HepG2 (cell line): ENCODE data around the gene KRTAP5-10. TPM values are rescaled to one million over a fixed set of nuclear protein-coding genes. Genes with fewer than 3 reads are reported as not detected.

Experiments
- HMGA1 ChIP-seq: sonication (generic); formaldehyde crosslinking; conservative IDR thresholded peaks from 2 replicates; pipeline ENCODE4 v1.4.0; 2020; ENCODE audit warnings: missing genetic modification reagents
- HNRNPLL ChIP-seq: fragments of 200-400 bp; formaldehyde crosslinking; IDR thresholded peaks from 2 replicates; pipeline ENCODE4 v1.6.1; 2017; ENCODE audit warnings: mild to moderate bottlenecking, low read depth, low read length; ENCODE audit not compliant: poor library complexity, severe bottlenecking
- KDM2A ChIP-seq: sonication (generic); formaldehyde crosslinking; IDR thresholded peaks from 2 replicates; pipeline ENCODE4 v1.4.0; 2020; ENCODE audit warnings: low read depth, missing genetic modification reagents, borderline replicate concordance
- KLF11 ChIP-seq: IDR thresholded peaks from 2 replicates; pipeline ENCODE4 v1.6.1; 2016; ENCODE audit warnings: missing compliant biosample characterization
- MXD4 ChIP-seq: IDR thresholded peaks from 2 replicates; pipeline ENCODE4 v1.6.1; 2016; ENCODE audit warnings: mild to moderate bottlenecking, missing biosample characterization, missing genetic modification reagents
- MYPOP ChIP-seq: sonication (generic); formaldehyde crosslinking; IDR thresholded peaks from 2 replicates; pipeline ENCODE4 v1.8.1; 2023; ENCODE audit warnings: mild to moderate bottlenecking, moderate library complexity, missing genetic modification reagents
- NFE2 ChIP-seq: sonication (generic); formaldehyde crosslinking; IDR thresholded peaks from 2 replicates; pipeline ENCODE4 v1.4.0; 2020; ENCODE audit warnings: missing genetic modification reagents
- TBX3 ChIP-seq: fragments of 450-650 bp; IDR thresholded peaks from 2 replicates; pipeline ENCODE4 v1.6.1; 2017; ENCODE audit warnings: antibody characterized with exemption, mild to moderate bottlenecking, inconsistent platforms, borderline replicate concordance
- THAP11 ChIP-seq: IDR thresholded peaks from 2 replicates; pipeline ENCODE4 v1.6.1; 2016; ENCODE audit warnings: missing biosample characterization, missing genetic modification reagents
- THRA ChIP-seq: sonication (generic); formaldehyde crosslinking; IDR thresholded peaks from 2 replicates; pipeline ENCODE4 v1.4.0; 2020; ENCODE audit warnings: missing genetic modification reagents, borderline replicate concordance
- ZNF350 ChIP-seq: sonication (generic); formaldehyde crosslinking; IDR thresholded peaks from 2 replicates; pipeline ENCODE4 v1.4.0; 2020; ENCODE audit warnings: mild to moderate bottlenecking, low read depth, missing genetic modification reagents, borderline replicate concordance
- ZNF710 ChIP-seq: sonication (generic); formaldehyde crosslinking; IDR thresholded peaks from 2 replicates; pipeline ENCODE4 v1.5.0; 2020; ENCODE audit warnings: mild to moderate bottlenecking, missing genetic modification reagents, borderline replicate concordance
- ZNF891 ChIP-seq: sonication (generic); formaldehyde crosslinking; IDR thresholded peaks from 2 replicates; pipeline ENCODE4 v1.5.0; 2020; ENCODE audit warnings: mild to moderate bottlenecking, missing genetic modification reagents
- polyA plus RNA-seq, 8 experiments: library from polyadenylated mRNA; depleted of rRNA in 3 of 8; stranded (reverse) in 7 of 8; unstranded in 1 of 8; fragments of >200 nt; fragmentation: Illumina TruSeq in 4 of 8; extraction: Trizol in 4 of 8; gene quantifications; 2 replicates each; pipeline versions ENCODE4 v1.2.1 to v1.2.3, GENCODE V29; 2011 to 2016; ENCODE audit warnings: low read depth in 4 of 8, missing spikeins in 1 of 8, mixed read lengths in 1 of 8; ENCODE audit not compliant: insufficient read depth in 1 of 8
- total RNA-seq, 5 experiments: library from RNA; depleted of rRNA; stranded (reverse); fragments of >200 nt; fragmentation: Illumina TruSeq; extraction: Trizol; gene quantifications; 2 replicates each; pipeline ENCODE4 v1.2.3, GENCODE V29; 2016; ENCODE audit warnings: low read depth in 1 of 5
- TF ChIP-seq, protein P1 (sequence below), 2 experiments: fragments of 450-650 bp in 1 of 2; sonication (generic) in 1 of 2; formaldehyde crosslinking in 1 of 2; IDR thresholded peaks; 2 replicates each; pipeline versions ENCODE4 v1.6.1 to v1.8.0; 2016 to 2022; ENCODE audit warnings: antibody characterized with exemption in 1 of 2, mild to moderate bottlenecking in 1 of 2, missing genetic modification reagents in 1 of 2

KRTAP5-10 gene
- total and polyA plus RNA-seq, 2 of the 13 experiments (the other 11 are each of a cell fraction or from before 2014, with no cell fraction given) = not detected

GRCh38 chr11:71580057-71581003 is 15.0 kb downstream of the KRTAP5-10 start (continued):
- TF ChIP-seq, protein P1, sequence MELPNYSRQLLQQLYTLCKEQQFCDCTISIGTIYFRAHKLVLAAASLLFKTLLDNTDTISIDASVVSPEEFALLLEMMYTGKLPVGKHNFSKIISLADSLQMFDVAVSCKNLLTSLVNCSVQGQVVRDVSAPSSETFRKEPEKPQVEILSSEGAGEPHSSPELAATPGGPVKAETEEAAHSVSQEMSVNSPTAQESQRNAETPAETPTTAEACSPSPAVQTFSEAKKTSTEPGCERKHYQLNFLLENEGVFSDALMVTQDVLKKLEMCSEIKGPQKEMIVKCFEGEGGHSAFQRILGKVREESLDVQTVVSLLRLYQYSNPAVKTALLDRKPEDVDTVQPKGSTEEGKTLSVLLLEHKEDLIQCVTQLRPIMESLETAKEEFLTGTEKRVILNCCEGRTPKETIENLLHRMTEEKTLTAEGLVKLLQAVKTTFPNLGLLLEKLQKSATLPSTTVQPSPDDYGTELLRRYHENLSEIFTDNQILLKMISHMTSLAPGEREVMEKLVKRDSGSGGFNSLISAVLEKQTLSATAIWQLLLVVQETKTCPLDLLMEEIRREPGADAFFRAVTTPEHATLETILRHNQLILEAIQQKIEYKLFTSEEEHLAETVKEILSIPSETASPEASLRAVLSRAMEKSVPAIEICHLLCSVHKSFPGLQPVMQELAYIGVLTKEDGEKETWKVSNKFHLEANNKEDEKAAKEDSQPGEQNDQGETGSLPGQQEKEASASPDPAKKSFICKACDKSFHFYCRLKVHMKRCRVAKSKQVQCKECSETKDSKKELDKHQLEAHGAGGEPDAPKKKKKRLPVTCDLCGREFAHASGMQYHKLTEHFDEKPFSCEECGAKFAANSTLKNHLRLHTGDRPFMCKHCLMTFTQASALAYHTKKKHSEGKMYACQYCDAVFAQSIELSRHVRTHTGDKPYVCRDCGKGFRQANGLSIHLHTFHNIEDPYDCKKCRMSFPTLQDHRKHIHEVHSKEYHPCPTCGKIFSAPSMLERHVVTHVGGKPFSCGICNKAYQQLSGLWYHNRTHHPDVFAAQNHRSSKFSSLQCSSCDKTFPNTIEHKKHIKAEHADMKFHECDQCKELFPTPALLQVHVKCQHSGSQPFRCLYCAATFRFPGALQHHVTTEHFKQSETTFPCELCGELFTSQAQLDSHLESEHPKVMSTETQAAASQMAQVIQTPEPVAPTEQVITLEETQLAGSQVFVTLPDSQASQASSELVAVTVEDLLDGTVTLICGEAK (IDR thresholded peaks at IDR 0.05) = no peak
- TF ChIP-seq, protein P1 (CRISPR knock-in tag; IDR thresholded peaks at IDR 0.05) = no peak
- TF ChIP-seq ZNF350 (CRISPR knock-in tag) (no peak), MXD4 (CRISPR knock-in tag) (no peak), KDM2A (CRISPR knock-in tag) (no peak), HNRNPLL (no peak), THAP11 (CRISPR knock-in tag) (no peak), THRA (CRISPR knock-in tag) (no peak), HMGA1 (CRISPR knock-in tag) (no peak), NFE2 (no peak), TBX3 (no peak), ZNF710 (no peak), KLF11 (CRISPR knock-in tag) (no peak), MYPOP (CRISPR knock-in tag) (no peak), ZNF891 (CRISPR knock-in tag) (no peak)
